CD4-positive, alpha-beta T cell treated with Interleukin-4 for 4 hours (primary cell): ENCODE data around the gene SMAP2.
A peak's percentile ranks its signal among the peaks of the same experiment; 100 is the strongest.
"Not testable (repeated sequence)": the region's sequence is repeated elsewhere in the genome, so short reads cannot be mapped to it uniquely, and the experiment has no call there.

Experiments used
- DNase-seq: peaks from one replicate; pipeline ENCODE4 v3.0.0-alpha.2; 2020

SMAP2 gene

DNA sequence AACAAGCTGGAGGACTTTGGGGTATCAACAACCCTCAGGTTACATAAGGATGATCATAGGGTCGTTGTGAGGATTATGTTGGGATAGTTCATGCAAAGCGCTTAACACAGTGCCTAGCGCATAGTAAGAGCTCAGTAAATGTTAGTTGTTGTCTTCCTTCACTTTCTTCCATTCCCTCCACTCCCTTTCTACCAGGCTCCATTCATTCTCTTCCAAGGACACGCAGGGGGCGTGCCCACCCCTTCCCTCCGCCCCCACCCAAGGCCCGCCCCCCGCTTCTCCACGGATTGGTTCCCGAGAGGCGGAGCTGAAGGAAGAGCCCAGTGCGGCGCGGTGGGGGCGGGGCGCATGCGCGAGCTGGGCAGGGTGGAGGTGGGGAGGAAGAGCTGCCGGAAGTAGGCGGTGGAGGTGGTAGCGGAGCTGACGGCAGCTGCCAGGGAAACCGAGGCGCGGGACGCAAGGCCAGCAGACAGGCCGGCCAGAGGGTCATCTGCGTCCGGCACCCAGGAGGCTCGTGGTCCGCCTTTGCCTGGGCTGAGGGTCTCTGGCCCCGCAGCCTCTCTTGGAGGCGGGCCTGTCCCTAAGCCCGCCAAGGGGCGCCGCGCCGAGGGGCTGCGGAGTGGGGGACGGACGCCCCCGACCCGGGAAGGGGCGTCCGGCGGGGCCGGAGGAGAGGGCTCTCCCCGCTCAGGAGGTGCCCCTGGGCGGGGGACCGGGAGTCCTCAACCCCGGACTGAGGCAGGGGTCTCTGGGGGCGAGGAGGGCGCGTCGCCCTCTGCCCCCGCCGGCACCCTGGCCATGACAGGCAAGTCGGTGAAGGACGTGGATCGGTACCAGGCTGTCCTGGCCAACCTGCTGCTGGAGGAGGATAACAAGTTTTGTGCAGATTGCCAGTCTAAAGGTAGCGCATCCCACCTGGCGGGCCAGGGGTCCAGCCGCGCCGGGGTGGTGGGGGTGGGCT is at the start of gene SMAP2:
Gene SMAP2, plus strand, starts transcription at position 405 of the 961 bp plus-strand sequence. Its CDS starts 394 bp downstream, at position 799.
- DNase-seq, result peak; percentile 94

DNA sequence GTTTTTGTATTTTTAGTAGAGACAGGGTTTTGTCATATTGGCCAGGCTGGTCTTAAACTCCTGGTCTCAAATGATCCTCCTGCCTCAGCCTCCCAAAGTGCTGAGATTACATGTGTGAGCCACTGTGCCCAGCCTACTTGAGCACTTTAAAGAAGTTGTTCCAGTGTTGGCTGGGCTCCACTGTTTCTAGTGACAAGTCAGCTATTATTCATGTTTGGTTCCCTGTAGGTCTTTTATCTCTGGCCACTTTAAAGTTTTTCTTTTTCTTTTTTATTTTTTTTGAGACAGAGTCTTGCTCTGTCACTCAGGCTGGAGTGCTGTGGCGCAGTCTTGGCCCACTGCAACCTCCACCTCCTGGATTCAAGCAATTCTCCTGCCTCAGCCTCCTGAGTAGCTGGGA is 42.1 kb upstream of the SMAP2 start:
- DNase-seq, result not testable (repeated sequence)

DNA sequence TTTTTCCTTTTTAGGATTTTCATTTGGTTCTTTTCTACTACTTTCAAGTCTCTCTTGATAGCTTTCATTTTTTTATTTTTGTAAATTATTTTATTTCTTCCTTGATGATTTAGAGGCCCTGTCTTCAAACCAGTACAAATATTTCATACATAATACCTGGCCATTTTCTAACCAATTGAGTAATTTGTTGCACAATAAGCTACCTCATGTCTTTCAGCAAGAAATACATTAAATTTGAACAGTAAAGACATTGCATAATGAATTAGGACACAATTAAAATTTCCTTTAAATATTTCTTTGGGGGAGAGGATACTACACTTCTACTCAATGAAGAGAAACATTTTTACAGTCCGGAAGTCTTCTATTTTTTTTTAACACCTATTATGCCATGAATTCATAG is 40.8 kb upstream of the SMAP2 start:
- no peak for DNase-seq

DNA sequence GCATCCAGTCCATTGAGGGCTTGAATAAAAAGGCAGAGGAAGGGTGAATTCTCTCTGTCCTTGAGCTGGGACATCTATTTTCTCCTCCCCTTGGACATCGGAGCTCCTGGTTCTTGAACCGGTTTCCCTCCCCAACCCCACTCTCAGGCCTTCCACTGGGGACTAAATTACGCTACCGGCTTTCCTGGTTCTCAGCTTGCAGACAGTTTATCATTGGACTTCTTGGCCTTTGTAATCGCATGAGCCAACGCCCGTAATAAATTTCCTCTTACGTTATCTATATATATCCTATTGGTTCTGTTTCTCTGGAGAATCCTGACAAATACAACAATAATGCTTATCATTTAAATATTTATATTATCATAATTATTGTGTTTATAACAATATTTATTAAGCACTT is 36.1 kb upstream of the SMAP2 start:
- DNase-seq, result no peak

DNA sequence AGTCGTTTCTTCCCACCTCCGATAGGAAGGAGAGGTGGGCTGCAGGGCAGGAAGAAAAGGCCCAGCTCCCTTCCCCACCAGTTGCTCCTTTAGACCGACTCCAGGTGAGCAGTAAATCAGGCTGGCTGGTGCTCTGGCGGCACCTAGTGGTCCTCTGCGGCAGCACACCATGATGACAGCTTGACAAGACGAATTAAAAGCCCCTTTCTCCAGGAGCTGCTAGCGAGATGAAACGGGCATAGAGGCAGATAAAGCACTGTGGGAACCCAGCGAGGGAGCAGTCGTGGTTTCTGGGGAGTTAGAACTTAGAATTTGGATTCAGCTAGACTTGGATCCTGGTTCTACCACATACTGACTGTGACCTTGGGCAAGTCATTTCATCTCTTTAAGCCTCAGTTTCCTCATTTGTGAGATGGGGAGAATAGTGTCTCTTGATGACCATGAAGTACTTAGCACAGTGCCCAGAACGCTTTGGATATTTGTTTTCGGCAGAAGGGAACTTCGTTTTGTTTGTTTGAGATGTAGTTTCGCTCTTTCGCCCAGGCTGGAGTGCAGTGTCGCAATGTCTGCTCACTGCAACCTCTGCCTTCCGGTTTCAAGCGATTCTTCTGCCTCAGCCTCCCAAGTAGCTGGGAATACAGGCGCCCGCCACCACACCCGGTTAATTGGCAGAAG is 34.6 kb upstream of the SMAP2 start:
- DNase-seq, result peak; percentile 90

DNA sequence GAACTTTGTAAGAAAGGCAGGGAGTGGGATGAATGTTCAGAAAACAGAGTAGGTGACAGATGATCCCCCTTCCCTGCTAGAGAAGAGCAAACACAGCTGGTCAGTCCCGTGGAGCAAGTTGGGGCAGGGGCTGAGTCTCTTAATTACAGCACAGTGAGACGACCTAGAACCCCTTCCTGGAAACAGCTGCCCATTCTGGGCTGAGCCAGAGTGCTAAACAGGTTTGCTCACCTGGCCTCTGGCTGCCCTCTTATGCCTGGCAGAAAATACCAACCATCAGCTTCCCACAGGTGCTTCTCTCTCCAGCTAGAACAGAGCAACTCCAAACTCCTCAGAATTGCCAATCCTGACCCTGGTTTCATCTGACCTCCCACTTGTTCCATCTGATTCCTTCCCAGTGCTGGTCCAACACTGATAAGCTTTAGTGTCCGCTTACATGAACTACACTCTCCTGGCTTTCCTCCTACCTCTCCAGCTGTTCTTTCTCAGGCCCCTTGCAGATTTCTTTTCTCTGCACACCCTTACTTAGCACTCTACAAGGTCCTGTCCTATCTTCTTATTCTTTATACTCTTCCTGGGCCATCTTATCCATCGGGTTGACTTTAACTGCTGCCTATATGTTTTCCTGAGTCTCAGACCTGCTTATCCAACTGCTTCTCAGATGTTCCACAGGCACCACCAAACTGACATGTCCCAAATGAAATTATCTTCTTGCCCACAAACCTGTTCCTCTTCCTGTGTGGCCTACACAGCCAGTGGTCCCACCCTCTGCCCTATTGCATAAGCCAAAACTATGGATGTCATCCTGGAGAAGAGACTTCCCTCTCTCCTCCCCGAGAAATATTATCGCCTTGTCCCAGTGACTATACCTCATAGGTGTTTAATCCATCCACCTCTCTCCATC is 33.9 kb upstream of the SMAP2 start:
- no peak for DNase-seq

DNA sequence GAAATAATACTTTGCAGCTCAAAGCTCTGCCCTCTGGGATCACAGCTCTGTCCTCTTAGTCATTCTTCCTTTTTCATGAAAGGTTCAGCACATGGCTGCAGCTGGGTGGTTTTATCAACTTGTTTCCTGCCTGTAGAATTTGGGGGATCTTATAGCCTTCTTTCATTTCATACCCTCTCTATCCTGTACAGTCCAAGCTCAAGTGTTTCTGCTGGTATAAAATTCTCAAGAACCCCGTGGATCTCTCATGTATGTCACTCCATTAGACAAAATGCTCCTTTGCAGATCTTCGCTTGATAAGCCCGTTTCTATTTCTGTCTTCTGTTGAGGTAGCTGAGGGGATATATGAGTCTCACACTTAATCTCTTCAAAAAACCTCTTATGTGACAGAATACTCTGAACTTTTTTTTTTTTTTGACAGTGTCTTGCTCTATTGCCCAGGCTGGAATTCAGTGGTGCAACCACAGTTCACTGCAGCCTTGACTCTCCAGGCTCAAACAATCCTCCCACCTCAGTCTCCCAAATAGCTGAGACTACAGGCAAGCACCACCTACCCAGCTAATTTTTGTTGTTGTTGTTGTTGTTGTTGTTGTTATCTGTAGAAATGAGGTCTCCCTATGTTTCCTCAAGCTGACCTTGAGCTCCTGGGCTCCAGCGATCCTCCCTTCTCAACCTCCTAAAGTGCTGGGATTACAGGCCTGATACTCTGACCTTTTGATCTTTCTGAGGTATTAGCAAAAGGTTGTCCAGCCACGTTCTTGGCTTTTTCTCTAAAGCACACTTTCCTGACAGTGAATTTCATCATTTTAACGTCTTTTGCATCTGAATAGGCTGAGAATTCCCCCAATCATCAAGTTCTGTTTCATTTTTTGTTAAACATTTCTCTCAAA is 31.8 kb upstream of the SMAP2 start:
- peak; percentile 22 for DNase-seq

DNA sequence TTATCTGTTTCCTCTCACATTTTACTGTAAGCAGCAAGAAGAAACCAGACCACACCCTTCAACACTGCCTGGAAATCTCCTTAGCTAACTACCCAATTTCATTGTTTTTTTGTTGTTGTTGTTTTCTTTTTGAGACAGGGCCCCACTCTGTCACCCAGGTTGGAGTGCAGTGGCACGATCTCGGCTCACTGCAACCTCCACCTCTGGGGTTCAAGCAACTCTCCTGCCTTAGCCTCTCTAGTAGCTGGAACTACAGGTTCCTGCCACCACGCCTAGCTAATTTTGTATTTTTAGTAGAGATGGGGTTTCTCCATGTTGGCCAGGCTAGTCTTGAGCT is 31.2 kb upstream of the SMAP2 start:
- not testable (repeated sequence) for DNase-seq

DNA sequence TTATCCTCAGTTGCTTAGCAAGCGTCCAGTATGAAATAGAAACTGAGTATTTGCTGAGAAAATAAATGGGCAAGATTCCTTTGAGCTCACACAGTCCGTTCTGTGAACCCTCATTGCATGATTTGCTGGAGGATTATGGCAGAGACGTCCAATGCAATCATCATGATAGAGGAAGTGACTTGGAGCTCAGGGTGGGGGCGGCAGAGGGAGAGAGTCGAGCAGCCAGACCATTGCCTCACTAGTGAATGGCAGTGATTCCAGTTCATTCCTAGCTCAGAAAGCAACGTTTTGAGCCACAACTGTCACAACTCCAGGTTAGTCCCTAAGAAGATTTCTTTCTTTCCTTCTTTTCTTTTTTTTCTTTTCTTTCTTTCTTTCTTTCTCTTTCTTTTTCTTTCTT is 28.9 kb upstream of the SMAP2 start:
- DNase-seq, result peak; percentile 19

DNA sequence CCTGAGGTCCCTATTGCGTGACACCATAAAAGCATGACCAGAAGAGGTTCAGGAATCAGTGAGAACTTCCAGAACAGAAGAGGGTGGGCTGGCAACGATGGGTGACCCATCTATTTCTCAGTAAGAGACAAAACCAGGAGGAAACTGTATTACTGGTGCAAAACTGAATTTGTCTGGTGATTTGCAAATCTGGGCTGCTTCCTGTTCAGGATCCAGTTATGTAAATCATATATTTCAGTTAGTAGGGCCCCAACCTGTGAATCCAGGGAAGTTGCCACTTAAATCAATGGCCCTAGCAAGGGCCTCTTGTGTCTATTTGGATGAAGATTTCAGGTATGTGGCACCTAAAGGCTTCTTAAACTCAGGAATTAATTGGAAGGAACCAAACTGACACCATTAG is 23.1 kb upstream of the SMAP2 start:
- DNase-seq, result no peak

DNA sequence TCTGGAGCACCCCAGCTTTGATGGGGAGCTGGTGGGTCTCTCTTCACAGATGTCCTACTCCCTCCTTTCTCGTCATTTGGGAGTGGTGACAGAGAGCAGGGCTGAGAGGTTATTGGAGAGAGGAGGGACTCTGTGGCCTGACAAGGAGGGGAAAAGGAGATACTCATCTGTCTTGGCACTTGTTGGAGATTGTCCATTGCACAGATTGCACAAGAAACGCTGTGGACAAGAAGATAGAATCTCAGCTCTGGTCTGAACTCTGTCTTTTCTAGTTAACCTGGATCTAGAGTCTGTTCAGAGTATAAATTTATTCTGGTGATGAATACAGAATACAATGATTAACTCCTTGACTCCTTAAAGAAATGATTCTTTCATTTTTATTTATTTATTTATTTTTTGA is 22.4 kb upstream of the SMAP2 start:
- DNase-seq, result no peak

DNA sequence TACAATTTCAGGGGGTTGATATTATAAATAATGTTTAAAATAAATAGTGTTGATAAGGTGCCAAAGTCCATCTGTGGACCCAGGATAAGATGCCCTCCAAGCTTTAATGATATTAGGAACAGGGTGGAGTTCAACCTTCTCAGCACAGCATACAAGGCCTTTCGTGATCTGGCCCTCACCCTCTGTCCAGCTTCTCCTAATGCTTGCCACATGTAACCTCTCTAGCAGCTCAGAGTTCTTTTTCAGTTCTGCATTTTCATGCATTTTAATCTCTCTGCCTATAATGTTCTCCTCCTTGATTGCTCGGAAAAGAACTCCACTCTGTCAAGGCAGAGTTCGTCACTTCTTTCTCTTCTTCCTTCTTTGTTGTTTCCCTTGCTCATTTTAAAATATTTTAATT is 21.4 kb upstream of the SMAP2 start:
- no peak for DNase-seq

DNA sequence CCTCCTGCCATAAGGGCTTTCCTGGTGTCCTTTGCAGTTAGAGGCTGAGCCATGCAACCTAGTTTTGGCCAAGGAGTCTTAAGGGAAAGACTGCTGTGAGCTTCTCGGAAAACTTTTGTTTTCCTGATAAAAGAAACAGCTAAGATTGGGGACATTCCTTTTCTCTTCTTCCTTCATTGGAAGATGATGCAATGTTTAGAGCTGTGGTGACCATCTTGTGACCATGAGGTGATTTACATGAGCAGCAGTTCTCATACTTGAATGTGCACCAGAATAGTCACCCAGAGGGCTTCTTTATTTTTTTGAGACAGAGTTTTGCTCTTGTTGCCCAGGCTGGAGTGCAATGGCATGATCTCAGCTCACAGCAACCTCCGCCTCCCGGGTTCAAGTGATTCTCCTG is 20.4 kb upstream of the SMAP2 start:
- DNase-seq, result no peak

DNA sequence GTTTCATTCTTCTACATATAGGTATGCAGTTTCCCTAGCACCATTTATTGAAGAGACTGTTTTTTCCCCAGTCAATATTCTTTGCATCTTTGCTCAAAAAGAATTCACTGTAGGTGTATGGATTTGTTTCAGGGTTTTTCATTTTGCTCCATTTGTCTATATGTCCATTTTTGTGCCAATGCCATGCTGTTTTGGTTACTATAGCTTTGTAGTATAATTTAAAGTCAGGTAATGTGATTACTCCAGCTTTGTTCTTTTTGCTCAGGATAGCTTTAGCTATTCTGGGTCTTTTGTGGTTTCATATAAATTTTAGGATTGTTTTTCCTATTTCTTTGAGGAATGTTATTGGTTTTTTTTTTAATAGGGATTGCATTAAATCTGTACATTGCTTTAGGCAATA is 15.9 kb upstream of the SMAP2 start:
- DNase-seq, result no peak

DNA sequence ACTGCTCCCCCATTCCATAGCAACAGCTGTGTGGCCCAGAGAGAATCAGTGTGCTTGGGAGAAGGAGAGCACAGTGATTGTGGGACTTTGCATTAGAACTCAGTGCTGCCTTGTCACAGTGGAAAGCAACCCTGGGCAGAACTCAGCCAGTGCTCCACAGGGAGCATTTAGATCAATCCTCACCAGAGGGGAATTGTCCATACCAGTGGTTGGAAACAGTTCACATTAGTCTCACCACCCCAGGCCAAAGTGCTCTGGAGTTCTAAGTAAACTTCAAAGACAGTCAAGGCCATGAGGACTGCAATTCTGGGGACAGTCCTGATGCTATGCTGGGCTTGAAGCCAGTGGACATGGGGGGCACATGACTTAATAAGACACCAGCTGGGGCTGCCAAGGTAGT is 12.9 kb upstream of the SMAP2 start:
- no peak for DNase-seq

DNA sequence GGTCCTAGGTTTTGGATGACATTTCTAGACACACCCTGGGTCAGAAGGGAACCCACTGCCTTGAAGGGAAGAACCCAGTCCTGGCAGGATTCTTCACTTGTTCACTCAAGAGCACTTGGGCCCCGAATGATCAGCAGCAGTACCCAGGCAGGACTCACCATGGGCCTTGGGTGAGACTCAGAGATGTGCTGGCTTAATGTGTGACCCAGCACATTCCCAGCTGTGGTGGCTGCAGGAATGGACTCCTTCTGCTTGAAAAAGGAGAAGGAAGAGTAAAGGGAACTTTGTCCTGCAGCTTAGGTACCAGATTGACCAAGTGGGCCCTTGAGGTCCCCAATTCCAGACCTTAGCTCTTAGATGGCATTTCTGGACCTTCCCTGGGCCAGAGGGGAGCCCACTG is 12.3 kb upstream of the SMAP2 start:
- no peak for DNase-seq

DNA sequence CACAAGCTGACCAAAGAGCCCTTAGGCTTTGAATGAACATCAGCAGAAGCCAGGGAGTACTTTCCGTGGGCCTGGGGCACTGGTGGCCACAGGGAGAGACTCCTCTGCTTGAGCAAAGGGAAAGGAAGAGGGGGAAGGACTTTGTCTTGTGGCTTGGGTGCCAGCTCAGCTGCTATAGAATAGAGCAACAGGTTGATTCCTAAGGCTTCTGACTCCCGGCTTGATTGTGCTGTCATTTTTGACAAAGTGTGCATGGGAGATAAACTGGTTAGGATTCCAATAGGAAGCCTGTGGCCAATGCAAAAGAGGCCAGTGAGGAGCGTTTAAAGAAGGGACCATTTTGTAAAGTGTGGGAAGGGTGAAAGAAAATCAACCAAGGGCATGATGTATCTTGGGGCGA is 11.9 kb upstream of the SMAP2 start:
- DNase-seq, result no peak

DNA sequence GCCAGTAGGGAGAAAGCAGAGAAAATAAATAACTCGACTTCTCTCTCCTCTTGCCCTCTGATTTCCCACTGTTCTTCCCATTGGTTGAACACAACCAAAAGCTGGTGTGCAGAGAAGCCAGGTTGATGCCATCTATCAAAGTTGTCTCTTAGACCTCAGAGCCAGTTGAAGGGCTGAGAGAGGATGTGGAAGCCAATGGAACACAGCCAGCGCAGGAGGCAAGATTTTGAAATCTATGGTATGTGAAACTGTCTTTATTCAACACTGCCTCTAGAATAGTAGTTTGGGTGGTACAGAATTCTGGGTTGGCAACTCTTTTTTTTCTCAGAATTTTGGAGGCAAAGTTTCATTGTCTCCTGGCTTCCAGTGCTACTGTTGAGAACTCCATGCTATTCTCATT is 11.3 kb upstream of the SMAP2 start:
- no peak for DNase-seq

DNA sequence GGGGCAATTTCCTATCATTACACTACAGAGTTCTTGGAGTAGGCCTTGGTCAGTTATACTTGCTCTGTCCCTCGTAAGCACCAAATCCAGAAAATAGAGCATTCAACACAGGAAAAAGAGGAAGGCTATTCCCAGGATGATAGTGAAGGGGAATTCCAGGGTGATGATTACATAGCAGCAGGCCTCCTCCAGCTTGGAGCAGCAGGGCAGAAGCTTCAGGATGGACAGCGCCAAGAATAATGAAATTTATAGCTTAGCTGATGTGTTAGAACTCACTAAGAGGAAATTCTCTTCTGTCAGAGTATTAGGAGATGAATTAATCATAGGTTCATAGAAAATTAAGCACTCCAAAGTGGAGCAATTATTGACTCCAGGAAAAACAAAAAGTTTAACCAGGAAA is 10.8 kb upstream of the SMAP2 start:
- DNase-seq, result no peak

DNA sequence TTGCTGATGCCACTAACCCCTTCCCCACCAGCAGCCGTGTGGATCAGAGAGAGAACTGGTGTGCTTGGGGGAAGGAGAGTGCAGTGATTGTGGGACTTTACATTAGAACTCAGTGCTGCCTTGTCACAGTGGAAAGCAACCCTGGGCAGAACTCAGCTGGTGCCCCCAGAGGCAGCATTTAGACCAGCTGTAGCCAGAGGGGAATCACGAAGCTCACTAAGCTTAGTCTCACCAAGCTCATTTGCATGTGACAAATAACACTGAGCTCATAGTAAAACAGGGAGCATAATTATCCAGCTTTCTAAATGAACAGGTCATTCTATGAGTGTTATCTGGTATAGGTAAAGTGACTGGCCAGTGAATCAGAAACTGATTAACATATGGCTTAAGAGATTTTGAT is 9.8 kb upstream of the SMAP2 start:
- DNase-seq, result no peak

DNA sequence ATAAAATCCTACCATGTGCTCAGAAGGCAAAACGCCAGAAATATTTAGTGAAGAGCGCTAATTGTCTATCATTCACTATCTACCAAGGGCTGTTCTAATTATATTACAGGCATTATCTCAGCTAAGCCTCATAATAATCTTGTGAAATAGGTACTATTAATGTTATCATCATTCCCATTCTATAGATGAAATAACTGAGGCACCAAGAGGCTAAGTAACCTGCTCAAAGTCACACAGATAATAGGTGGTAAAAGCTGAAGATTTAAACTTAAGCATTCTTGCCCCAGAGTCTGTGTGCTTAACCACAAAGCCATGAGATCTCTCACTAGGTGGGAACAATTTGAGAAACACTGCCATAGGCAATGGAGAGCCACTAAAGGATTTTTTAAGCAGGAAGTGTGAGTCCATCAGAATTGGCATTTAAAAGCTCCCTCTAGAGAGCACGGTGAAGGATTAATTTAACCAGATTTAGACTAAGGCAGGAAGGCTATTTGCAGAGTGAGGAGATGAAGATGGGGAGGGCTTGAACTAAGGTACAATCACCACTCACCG is 1.7 kb upstream of the SMAP2 start:
- DNase-seq, result no peak
